ENCODE data around the gene VENTX.

DNA sequence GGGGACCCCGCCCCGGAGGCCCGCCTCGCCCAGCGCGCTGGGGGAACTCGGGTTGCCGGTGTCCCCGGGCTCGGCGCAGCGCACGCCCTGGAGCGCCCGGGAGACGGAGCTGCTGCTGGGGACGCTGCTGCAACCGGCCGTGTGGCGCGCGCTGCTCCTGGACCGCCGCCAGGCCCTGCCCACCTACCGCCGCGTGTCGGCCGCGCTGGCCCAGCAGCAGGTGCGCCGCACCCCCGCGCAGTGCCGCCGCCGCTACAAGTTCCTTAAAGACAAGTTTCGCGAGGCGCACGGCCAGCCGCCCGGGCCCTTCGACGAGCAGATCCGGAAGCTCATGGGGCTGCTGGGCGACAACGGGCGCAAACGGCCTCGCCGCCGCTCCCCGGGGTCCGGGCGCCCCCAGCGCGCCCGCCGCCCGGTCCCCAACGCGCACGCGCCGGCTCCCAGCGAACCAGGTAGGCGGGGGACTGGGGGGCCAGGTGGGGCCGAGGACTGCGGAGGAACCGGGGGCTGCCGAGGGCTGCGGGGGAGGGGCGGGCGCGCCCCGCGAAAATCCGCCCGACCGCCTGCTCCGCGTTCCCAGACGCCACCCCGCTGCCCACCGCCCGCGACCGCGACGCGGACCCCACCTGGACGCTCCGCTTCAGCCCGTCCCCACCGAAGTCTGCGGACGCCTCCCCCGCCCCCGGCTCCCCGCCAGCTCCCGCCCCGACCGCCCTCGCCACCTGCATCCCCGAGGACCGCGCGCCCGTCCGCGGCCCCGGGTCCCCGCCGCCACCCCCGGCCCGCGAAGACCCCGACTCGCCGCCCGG is 7.1 kb upstream of the VENTX start:
- TF ChIP-seq EZH2 (IDR thresholded peaks at IDR 0.05; ENCODE audit: insufficient read depth, poor library complexity, severe bottlenecking) (peak; percentile 80), EZH2phosphoT487 (IDR thresholded peaks at IDR 0.05; ENCODE audit: insufficient read depth, low read depth) (no peak)

Data from GM23248 (cell line).